ENCODE measurements around the gene NCOA5. TPM values are rescaled to one million over a fixed set of nuclear protein-coding genes. Genes with fewer than 3 reads are reported as not detected.

NCOA5 gene
- total RNA-seq, 1 donor from 2014 or later = 40.2 TPM

DNA sequence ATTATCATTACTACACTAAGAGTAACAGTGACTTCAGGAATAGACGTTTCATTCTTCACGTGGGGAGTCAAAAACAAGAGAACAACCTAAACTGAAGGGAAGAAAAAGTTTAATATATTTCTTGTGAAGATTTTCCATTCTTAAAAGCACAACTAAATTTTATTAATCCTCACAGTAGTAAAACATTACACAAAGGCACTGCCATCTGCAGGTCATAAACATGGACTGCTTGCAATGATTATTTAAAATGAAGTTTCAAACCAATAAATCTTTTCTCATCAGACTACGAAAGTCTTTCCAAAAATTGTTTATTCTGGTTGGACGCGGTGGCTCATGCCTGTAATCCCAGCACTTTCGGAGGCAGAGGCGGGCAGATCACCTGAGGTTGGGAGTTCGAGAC lies 2.6 kb downstream of the NCOA5 start:
- peak; percentile 14 for TF ChIP-seq CTCF (IDR thresholded peaks at IDR 0.05; ENCODE audit: unreplicated experiment)
- Mint-ChIP-seq H3K27me3 (ENCODE audit: low read depth) (no peaks in the 10 kb centered on the region), H3K9me3 (no peaks in the 10 kb centered on the region), H3K27ac (no peak overlapping the region), H3K4me1 (peaks cover 61% of the 10 kb centered on the region), H3K36me3 (no peaks in the 10 kb centered on the region), H3K4me3 (peak overlapping the region; percentile 22)
- DNase-seq (ENCODE audit: low spot score in 2 of 2, unreplicated experiment in 2 of 2) = no peak

GRCh38 chr20:46085179-46085851 lies 4.4 kb downstream of the NCOA5 start:
- no peaks in the 10 kb centered on the region for H3K9me3 Mint-ChIP-seq
- no peak for DNase-seq (ENCODE audit: low spot score in 2 of 2, unreplicated experiment in 2 of 2)
- H3K4me1 Mint-ChIP-seq = peaks cover 61% of the 10 kb centered on the region
- peak overlapping the region; percentile 9 for H3K27ac Mint-ChIP-seq
- H3K4me3 Mint-ChIP-seq = no peak overlapping the region
- no peaks in the 10 kb centered on the region for H3K27me3 Mint-ChIP-seq (ENCODE audit: low read depth)
- TF ChIP-seq CTCF (IDR thresholded peaks at IDR 0.05; ENCODE audit: unreplicated experiment) = no peak
- no peaks in the 10 kb centered on the region for H3K36me3 Mint-ChIP-seq

DNA sequence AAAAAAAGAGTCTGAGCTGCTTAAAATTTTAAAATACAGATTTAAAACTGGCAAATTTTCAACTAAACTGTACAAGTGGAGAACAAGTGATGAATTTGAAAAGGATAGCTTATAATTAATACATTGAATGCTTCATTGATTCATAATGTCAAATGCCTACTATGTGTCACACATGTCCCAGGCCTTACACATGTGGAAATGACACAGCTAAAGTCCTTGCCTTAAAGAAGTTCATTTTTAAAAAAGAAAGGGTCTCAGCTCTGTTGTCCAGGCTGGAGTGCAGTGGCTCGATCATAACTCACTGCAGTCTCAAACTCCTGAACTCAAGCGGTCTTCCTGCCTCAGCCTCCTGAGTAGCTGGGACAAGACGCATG lies 5.0 kb downstream of the NCOA5 start:
- Mint-ChIP-seq H3K4me1 (peaks cover 56% of the 10 kb centered on the region), H3K4me3 (no peak overlapping the region), H3K9me3 (no peaks in the 10 kb centered on the region), H3K27ac (peak overlapping the region; percentile 9), H3K27me3 (ENCODE audit: low read depth) (no peaks in the 10 kb centered on the region), H3K36me3 (no peaks in the 10 kb centered on the region)
- no peak for TF ChIP-seq CTCF (IDR thresholded peaks at IDR 0.05; ENCODE audit: unreplicated experiment)
- no peak for DNase-seq (ENCODE audit: low spot score in 2 of 2, unreplicated experiment in 2 of 2)

DNA sequence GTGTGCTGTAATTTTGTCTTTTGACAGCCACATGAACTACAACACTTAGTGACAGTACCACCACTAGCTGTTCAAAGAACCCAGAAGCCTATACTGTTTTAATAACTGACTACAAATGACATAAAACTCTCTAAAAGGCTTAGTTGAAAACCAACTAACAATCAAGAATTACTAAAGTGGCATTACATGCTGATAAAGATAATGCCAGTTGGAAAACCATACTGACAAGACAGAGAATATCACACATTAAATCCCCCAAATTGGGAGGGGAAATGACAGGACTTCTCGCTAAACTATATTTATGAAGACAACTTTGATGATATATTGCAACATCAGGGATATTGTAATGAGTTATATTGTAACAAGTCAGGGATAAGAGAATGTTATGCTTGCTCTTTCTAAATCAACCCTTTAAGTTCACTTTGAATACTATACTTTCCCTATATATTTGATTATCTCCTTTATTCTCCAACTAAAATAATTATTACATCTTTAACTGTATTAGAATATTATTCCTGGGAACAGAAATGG lies 6.2 kb downstream of the NCOA5 start:
- Mint-ChIP-seq H3K9me3 (no peaks in the 10 kb centered on the region), H3K4me1 (peaks cover 55% of the 10 kb centered on the region), H3K27ac (no peak overlapping the region), H3K4me3 (no peak overlapping the region), H3K27me3 (ENCODE audit: low read depth) (no peaks in the 10 kb centered on the region), H3K36me3 (peaks cover 8% of the 10 kb centered on the region)
- no peak for TF ChIP-seq CTCF (IDR thresholded peaks at IDR 0.05; ENCODE audit: unreplicated experiment)
- no peak for DNase-seq (ENCODE audit: low spot score in 2 of 2, unreplicated experiment in 2 of 2)

DNA sequence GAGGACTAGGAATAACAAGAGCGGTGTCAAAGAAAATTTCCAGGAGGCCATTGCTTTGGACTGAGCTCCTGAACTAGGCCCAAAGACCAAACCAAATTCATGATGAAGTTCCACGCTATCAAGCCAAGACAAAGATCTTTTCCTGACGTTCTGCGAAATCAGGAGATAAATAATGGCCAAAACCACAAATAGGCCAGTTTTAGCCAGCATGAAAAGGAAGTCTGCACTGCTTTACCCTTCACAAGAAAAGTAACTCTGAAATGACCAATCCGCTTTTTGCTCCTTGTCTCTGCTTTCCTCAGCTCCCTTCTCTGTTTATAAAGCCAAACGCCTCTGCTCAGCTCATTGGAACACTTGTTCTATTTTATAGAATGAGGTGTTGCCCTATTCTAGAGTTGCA lies 6.7 kb downstream of the NCOA5 start:
- H3K36me3 Mint-ChIP-seq = peaks cover 9% of the 10 kb centered on the region
- TF ChIP-seq CTCF (IDR thresholded peaks at IDR 0.05; ENCODE audit: unreplicated experiment) = no peak
- DNase-seq (ENCODE audit: low spot score in 2 of 2, unreplicated experiment in 2 of 2) = no peak
- no peaks in the 10 kb centered on the region for H3K9me3 Mint-ChIP-seq
- no peak overlapping the region for H3K4me3 Mint-ChIP-seq
- H3K27ac Mint-ChIP-seq = no peak overlapping the region
- peaks cover 50% of the 10 kb centered on the region for H3K4me1 Mint-ChIP-seq
- H3K27me3 Mint-ChIP-seq (ENCODE audit: low read depth) = no peaks in the 10 kb centered on the region
